OCI-LY1 (cell line): ENCODE data around the gene STAT3.

Experiments used
- H2AFZ ChIP-seq: fragments of 200-600 bp; sonication (generic), shearing (Covaris generic); 2 replicates; pipeline ENCODE4 v1.6.0; 2014; ENCODE audit warnings: antibody characterized with exemption, mild to moderate bottlenecking, low read length
- H3F3A ChIP-seq: fragments of 200-600 bp; sonication (generic), shearing (Covaris generic); 2 replicates; pipeline ENCODE4 v1.6.0; 2014; ENCODE audit warnings: mild to moderate bottlenecking, antibody characterized with exemption, low read length, moderate library complexity; ENCODE audit not compliant: insufficient read depth
- H3K27ac ChIP-seq: fragments of 200-600 bp; sonication (generic); 2 replicates; pipeline ENCODE4 v1.5.1; 2014; ENCODE audit warnings: low read length, mixed run types, mild to moderate bottlenecking, low read depth; ENCODE audit not compliant: poor library complexity, severe bottlenecking
- H3K27me3 ChIP-seq: fragments of 200-600 bp; sonication (generic); 2 replicates; pipeline ENCODE4 v1.6.0; 2014; ENCODE audit warnings: antibody characterized with exemption, mild to moderate bottlenecking, low read length, moderate library complexity; ENCODE audit not compliant: insufficient read depth
- H3K36me3 ChIP-seq: fragments of 200-600 bp; sonication (generic); 2 replicates; pipeline ENCODE4 v1.6.1; 2014; ENCODE audit warnings: mild to moderate bottlenecking, antibody characterized with exemption, low read length, moderate library complexity, mixed read lengths; ENCODE audit not compliant: insufficient read depth
- H3K4me1 ChIP-seq: fragments of 200-600 bp; sonication (generic); 2 replicates; pipeline ENCODE4 v1.5.1; 2014; ENCODE audit warnings: mild to moderate bottlenecking, low read length, moderate library complexity; ENCODE audit not compliant: insufficient read depth, severe bottlenecking
- H3K4me2 ChIP-seq: fragments of 200-600 bp; sonication (generic), shearing (Covaris generic); 2 replicates; pipeline ENCODE4 v1.6.1; 2014; ENCODE audit warnings: low read length
- H3K4me3 ChIP-seq: fragments of 200-600 bp; sonication (generic); 2 replicates; pipeline ENCODE4 v1.5.1; 2014; ENCODE audit warnings: low read length, low read depth, mild to moderate bottlenecking, mixed read lengths; ENCODE audit not compliant: poor library complexity, severe bottlenecking
- H3K79me2 ChIP-seq: fragments of 200-600 bp; shearing (Covaris generic); 2 replicates; pipeline ENCODE4 v1.6.1; 2016; ENCODE audit warnings: mixed run types, low read length, mixed read lengths; ENCODE audit not compliant: insufficient read depth
- H3K9ac ChIP-seq: fragments of 200-600 bp; sonication (generic), shearing (Covaris generic); 2 replicates; pipeline ENCODE4 v1.6.1; 2014; ENCODE audit warnings: mild to moderate bottlenecking, low read length, mixed read lengths
- H3K9me2 ChIP-seq: fragments of 200-600 bp; sonication (generic), shearing (Covaris generic); 2 replicates; pipeline ENCODE4 v1.6.1; 2014; ENCODE audit warnings: low read depth, mild to moderate bottlenecking, low read length, mixed read lengths
- H3K9me3 ChIP-seq: fragments of 200-600 bp; shearing (Covaris generic); 2 replicates; pipeline ENCODE4 v1.6.1; 2014; ENCODE audit warnings: low read length, mixed read lengths
- H4K20me1 ChIP-seq: fragments of 200-600 bp; sonication (generic), shearing (Covaris generic); 2 replicates; pipeline ENCODE4 v1.6.0; 2016; ENCODE audit warnings: mild to moderate bottlenecking, low read length; ENCODE audit not compliant: insufficient read depth
- EZH2 ChIP-seq: fragments of 200-600 bp; sonication (generic), shearing (Covaris generic); IDR thresholded peaks from 2 replicates; pipeline ENCODE4 v1.8.0; 2017; ENCODE audit warnings: borderline replicate concordance, mixed run types, mild to moderate bottlenecking, antibody characterized with exemption, low read length, moderate library complexity, mixed read lengths
- TF ChIP-seq, protein P1 (sequence below): fragments of 200-600 bp; sonication (generic), shearing (Covaris generic); IDR thresholded peaks from 2 replicates; pipeline ENCODE4 v1.5.1; 2017; ENCODE audit warnings: mild to moderate bottlenecking, antibody characterized with exemption, low read length, moderate library complexity, mixed read lengths

The STAT3 gene

DNA sequence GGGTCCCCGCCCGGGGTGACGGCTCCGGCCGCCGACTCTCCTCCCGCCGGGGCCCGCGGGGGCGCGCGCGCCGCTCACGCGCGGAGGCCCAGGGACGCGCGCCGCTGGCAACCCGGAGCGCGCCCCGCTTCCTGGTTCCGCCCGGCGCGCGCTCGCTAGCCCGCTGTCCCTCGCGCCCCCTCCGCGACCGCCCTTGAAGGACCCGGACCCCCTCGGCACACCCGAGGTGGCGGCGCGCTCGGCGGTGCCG lies 112.0 kb downstream of the STAT3 start, which contains the start of gene STAT5B:
TSS of gene STAT5B (minus strand) at position 33 of the 250 bp plus-strand sequence. CDS start 44,264 bp downstream, outside the sequence.
- no peaks in the 10 kb centered on the region for H4K20me1 ChIP-seq
- no peaks in the 10 kb centered on the region for H3K36me3 ChIP-seq
- peak within 1 kb of the TSS; percentile 82 for H3K9ac ChIP-seq
- H3K9me3 ChIP-seq: no peaks in the 10 kb centered on the region
- no peak within 1 kb of the TSS for H3K27ac ChIP-seq
- peaks cover 16% of the 10 kb centered on the region for H3K4me1 ChIP-seq
- peak within 1 kb of the TSS; percentile 86; the same call in 1 of the 2 replicates for H2AFZ ChIP-seq
- H3K4me3 ChIP-seq: peak within 1 kb of the TSS; percentile 93
- peaks cover 4% of the 10 kb centered on the region; the same call in 1 of the 2 replicates for H3K27me3 ChIP-seq
- TF ChIP-seq, protein P1, sequence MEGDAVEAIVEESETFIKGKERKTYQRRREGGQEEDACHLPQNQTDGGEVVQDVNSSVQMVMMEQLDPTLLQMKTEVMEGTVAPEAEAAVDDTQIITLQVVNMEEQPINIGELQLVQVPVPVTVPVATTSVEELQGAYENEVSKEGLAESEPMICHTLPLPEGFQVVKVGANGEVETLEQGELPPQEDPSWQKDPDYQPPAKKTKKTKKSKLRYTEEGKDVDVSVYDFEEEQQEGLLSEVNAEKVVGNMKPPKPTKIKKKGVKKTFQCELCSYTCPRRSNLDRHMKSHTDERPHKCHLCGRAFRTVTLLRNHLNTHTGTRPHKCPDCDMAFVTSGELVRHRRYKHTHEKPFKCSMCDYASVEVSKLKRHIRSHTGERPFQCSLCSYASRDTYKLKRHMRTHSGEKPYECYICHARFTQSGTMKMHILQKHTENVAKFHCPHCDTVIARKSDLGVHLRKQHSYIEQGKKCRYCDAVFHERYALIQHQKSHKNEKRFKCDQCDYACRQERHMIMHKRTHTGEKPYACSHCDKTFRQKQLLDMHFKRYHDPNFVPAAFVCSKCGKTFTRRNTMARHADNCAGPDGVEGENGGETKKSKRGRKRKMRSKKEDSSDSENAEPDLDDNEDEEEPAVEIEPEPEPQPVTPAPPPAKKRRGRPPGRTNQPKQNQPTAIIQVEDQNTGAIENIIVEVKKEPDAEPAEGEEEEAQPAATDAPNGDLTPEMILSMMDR: no peak
- no peak for TF ChIP-seq EZH2
- H3F3A ChIP-seq: no peaks in the 10 kb centered on the region
- no peaks in the 10 kb centered on the region for H3K9me2 ChIP-seq
- peak within 1 kb of the TSS; percentile 99 for H3K4me2 ChIP-seq
- H3K79me2 ChIP-seq: no peaks in the 10 kb centered on the region

DNA sequence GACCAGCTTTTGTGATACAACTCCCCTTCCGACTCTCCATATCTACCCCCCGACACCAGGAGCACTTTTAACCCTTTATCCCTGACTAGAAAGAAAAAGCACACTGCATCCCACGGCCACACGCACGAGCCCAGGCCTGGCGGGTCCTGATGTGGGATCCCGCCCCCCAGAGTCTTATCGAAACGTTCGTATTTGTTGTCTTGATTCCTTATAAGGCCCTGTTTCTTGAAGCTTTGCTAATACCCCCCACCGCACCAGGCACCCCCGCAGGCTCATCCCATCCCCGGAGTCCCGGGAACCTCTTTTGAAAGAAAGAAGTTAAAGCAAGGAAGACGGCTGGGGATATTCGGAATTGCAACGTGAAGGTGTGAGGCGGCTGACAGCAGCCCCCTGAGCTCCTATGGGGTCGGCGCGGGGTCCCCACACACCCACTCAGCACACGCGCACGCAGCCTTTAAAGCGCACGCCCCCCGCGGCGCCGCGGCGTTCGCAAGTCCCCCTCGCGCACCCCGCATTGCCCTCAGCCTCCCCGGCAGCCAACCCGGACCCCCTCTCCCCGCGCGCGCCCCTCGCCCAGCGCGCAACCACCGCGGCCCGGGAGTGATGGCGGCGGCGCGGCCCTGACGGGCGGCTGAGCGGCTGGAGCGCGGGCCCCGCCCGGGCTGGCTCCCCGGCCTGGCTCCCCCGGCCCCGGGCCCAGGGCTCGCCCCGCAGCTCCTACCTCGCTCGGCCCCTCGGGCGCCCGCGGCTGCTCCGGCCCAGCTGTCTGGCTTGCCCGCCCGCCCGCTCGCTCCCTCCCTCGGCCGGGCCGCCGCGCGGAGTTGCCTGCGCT lies 112.5 kb downstream of the STAT3 start:
- Histone ChIP-seq H3K4me3 (peak overlapping the region; percentile 93), H3K36me3 (no peaks in the 10 kb centered on the region), H2AFZ (peak overlapping the region; percentile 86; the same call in 1 of the 2 replicates), H3K4me2 (peak overlapping the region; percentile 99), H3K4me1 (peaks cover 16% of the 10 kb centered on the region), H3K9me2 (no peaks in the 10 kb centered on the region), H4K20me1 (no peaks in the 10 kb centered on the region), H3F3A (no peaks in the 10 kb centered on the region), H3K27ac (no peak overlapping the region), H3K9ac (peak overlapping the region; percentile 82), H3K27me3 (peaks cover 4% of the 10 kb centered on the region; the same call in 1 of the 2 replicates), H3K79me2 (no peaks in the 10 kb centered on the region), H3K9me3 (no peaks in the 10 kb centered on the region)
- TF ChIP-seq, protein P1: no peak
- TF ChIP-seq EZH2: no peak

DNA sequence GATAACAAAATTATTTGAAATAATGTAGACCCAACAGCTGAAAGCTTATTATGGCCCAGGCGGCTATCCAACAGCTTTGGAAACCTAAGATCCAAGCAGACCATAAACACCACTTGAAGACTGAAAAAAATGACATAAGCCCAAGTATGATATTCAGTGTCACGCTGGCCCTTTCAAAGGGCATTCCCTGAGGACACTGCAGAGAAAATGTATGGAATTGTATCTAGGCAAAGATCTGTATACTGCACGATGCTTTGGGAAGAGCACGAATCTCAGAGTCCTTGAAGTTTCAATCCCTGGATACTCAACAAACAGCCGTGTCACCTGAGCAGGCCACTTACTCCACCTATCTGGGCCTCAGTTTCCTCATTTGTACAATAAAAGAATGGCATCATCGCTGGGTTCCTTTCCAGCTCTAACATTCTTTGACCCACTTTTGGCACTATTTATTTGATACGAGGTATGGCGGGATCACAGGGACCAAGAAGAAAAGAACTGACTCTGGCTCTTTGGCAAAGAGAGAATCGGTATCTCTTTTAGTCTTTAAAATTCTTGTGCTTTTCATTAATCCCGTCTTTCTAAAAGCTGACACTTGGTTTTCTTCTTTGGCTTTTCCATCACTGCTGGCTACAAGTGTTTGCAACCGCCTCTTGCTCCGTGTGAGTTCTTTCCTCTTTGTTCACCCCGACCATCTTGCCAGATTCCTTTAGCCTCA lies 113.3 kb downstream of the STAT3 start:
- no peak overlapping the region for H2AFZ ChIP-seq
- no peaks in the 10 kb centered on the region for H3K9me2 ChIP-seq
- H3K4me3 ChIP-seq: peak overlapping the region; percentile 93
- H3K9ac ChIP-seq: peak overlapping the region; percentile 82
- no peaks in the 10 kb centered on the region for H3K36me3 ChIP-seq
- H3K79me2 ChIP-seq: no peaks in the 10 kb centered on the region
- TF ChIP-seq EZH2: no peak
- TF ChIP-seq, protein P1: no peak
- H3K4me2 ChIP-seq: peak overlapping the region; percentile 99
- peaks cover 4% of the 10 kb centered on the region; the same call in 1 of the 2 replicates for H3K27me3 ChIP-seq
- no peak overlapping the region for H3K27ac ChIP-seq
- no peaks in the 10 kb centered on the region for H4K20me1 ChIP-seq
- no peaks in the 10 kb centered on the region for H3K9me3 ChIP-seq
- peaks cover 16% of the 10 kb centered on the region for H3K4me1 ChIP-seq
- no peaks in the 10 kb centered on the region for H3F3A ChIP-seq
